HG03354 (cell line): ENCODE results near the gene PYGB.
A peak's percentile ranks its signal among the peaks of the same experiment; 100 is the strongest.

ENCODE experiments used
- ATAC-seq: cut with Tn5 transposase; IDR thresholded peaks from one replicate; pipeline ENCODE4 v1.9.1; 2021; ENCODE audit warnings: mild to moderate bottlenecking; ENCODE audit not compliant: unreplicated experiment, poor library complexity, severe bottlenecking

PYGB gene

DNA sequence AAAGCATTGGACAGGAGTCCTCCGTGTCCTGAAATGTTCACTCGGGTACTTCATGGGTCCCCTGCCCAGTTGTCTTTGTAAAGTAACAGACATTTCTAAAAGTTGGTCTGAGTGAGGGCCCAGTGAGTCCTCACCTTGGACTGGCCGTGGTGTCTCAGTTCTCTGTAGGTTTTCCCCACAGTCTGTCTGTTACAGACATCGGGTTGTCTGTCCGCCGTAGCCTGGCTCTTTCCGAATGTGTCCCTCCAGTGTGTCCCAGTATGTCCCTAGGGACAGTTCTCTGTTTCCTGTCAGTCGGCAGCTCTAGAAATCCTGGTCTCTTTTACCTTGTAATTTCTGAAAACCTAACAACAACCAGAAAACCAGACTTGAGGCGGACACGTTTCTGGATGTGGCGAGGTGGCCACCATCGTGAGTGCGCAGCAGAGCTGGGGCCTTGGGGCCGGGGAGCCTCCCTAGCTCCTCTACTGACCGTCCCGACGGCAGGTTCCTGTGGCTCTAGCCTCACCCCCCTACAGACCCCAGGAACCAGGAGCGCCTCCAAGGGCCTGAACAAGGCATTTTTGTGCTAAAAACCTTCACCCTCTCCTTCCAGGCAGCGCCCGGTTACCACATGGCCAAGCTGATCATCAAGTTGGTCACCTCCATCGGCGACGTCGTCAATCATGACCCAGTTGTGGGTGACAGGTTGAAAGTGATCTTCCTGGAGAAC, 42.2 kb downstream of the PYGB start:
- ATAC-seq, result no peak

DNA sequence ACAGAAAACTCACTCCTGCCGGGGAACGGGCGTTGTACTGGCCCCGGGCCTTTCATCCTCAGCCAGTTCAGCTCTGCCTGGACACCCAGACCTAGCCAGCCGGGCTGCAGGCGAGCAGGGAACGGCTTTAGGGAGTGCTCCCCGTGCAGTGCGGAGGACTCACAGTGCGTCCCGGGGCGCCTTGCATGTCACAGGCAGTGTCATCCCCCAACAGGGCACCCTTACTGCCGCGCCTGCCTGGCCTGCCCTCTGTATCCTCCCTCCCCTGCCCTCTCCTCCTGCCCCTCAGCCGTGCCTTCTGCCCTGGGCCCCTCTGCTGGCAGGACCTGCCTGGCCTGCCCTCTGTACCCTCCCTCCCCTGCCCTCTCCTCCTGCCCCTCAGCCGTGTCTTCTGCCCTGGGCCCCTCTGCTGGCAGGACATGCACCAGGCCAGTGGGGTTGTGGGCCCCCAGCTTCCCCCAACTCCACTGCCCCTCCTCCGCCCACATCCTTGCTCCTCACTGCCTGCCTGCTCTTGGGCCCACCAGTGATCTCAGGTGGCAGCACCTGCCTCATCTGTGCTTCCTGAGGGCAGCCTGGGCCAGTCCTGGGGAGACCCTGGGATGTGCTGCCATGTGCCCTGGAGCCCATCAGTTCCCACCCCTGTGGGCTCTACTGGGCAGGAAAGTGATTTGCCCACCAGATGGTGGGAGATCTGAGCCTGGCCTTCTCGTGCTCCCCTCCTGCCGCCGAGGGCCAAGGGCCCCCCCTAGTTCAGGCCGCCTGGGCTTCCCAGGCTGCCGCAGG, 43.0 kb downstream of the PYGB start:
- no peak for ATAC-seq

DNA sequence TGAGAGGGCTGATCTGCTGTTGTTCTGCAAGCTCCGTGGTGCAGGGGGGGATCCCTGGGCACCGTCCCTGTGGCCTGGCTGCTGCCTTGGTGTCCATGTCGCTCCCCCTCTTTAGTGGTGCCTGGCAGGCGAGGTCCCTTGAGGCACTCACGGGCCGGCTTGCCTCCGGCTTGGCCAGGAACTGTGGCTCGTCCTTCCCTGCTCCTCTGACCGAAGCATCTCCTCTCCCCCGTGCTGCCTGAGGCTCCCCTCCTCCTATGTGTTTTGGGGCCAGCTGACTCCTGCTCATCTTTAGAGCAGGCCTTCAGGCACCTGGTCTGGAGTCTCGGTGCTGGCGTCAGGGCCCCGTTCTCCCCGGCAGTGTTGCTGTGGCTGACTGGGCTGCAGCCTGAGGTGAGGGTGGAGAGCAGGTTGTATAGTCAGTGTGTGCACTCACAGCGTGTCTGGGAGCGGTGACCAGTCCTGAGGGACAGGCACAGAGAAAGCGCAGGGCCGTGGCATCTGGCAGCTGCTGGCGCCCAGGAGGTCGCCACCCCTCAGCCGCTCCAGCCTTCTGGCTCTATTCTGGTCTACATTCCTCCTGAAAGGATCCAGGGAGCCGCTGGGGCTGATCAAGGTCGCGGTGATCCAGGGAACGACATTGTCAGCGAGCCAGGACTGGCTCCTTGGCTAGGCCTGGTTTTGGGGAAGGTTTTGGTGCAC, 43.7 kb downstream of the PYGB start:
- no peak for ATAC-seq

DNA sequence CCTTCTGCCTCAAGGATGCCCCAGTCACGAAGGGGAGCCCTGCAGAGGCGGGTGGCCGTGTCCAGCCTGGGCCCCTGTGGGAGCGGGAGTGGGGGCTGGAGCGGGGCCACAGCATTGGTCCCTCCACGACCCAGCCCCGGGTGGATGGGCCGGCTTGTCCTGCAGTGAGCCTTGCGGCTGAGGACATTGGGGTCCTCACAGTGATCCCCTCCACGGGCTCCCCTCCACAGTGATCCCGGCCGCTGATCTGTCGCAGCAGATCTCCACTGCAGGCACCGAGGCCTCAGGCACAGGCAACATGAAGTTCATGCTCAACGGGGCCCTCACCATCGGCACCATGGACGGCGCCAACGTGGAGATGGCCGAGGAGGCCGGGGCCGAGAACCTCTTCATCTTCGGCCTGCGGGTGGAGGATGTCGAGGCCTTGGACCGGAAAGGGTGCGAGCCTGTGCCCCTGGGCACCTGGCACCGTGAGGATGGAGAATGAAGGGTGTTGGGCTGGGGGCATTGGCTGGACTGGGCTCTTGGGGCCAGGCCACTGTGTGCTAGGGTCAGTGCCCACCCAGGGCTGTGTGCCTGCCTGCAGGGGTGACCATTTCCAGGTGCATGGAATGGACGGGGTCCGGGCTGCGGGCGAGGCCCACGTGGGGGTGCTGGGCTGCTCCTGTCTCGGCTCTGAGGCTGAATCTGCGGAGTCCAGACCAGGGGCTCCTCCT, 44.4 kb downstream of the PYGB start:
- no peak for ATAC-seq

DNA sequence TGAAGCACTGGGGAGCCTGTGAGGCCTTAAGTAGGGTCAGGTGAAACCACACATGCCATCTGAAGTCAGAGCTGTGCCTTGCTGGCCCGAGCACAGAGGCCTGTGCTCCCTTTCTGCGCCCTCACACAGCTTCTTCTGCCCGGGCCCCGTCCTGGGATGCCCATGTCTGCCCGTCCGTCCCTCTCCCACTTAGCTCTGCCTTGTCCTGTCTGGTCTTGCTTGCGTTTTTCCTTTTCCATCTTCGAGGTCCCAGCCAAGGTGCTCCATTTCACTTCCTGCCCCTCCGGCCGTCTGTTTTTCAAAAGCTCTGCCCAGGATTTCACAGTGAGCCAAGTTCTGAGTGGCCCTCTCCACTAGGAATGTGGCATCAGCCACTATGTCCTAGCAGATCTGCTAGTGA, 45.6 kb downstream of the PYGB start:
- no peak for ATAC-seq

DNA sequence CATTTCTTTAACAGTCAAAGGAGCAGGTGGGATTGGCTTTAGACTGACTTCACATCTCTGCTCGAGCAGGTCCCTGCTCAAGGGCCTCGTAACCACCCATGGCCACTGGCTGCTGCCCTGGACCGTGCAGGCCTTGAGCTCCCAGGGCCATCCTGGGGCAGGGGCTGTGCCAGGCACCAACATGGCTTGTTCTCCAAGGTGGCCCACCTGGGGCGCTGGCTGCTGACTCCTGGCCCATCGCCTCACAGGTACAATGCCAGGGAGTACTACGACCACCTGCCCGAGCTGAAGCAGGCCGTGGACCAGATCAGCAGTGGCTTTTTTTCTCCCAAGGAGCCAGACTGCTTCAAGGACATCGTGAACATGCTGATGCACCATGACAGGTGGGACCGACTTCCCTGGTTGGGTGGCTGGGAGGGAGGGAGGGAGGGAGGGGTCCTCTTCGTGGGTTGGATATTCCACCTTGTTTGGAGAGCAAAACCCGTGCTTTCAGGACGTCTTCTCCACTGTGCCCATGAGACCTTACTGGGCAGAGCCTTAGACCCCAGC, 46.1 kb downstream of the PYGB start:
- no peak for ATAC-seq

DNA sequence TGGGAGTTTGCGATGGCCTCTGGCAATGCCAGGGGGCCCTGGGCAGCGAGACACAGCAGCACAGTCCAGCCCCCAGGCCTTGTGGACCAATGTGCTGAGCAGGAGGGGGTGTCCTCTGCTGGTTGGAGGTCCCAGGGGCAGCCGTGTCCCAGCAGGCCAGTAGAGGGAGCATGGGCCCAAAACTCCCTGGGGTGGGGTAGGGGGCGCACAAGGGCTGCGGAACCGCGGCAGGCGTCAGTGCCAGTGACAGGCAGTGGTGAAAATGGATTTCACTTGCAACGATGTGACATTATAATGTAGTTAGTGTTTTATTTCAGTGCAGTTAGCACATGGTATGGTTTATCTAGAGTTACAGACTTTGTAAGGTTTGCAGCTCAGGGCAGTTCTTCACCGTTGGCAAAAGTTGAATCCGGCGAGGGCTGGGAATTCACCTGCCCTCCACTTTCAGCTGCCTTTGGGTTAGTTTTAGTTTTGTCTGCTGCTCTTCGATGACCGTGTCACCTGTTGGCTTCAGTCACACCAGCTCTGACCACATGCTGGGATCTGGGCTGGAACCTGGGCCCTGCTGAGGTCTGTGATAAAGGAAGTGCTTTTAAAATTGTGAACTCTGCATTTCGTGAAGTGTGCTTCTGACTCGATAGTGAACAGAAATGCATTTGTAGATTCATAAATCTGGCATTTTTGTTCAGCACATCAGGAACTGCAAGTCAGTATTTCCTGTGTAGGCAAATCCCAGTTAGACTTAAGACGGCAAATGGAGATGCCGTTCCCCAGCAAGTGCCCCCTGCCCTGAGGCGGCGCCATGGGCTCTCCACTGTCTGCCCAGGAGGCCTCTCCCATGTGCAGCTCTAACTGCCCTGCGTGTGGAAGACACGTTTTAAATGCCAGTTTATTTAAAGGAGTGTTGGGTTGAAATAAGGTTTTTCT, 46.8 kb downstream of the PYGB start:
- peak; percentile 50 for ATAC-seq

DNA sequence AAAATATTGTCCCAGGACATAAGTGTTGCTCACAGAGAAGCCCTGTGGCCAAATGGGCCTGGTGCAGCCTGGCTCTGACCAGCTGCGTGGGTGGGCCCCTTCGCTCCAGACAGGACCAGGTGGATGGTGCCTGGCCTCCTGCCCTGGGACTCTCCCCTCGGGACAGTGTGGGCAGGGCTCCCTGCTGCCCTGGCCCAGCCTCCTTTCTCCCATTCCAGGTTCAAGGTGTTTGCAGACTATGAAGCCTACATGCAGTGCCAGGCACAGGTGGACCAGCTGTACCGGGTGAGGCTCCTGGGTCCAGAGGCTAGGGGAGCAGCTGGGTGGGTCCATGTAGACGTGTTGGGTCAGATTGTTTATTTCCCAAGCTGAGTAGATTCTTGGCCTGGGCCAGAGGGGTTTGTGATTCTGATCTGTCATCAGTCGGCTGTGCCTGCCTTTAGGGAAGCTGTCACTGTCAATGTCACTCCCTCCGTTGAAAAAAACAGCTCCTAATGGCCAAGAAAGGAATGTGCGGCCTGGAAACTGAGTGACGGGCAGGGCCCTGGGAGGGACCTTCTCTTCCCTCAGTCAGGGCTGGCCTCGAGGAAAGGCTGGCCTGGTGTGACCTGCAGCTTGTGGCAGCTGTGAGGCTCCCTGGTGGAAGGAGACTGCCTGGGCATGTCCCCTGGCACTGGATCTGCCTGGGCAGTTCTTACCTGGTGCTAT, 47.7 kb downstream of the PYGB start:
- ATAC-seq, result no peak

DNA sequence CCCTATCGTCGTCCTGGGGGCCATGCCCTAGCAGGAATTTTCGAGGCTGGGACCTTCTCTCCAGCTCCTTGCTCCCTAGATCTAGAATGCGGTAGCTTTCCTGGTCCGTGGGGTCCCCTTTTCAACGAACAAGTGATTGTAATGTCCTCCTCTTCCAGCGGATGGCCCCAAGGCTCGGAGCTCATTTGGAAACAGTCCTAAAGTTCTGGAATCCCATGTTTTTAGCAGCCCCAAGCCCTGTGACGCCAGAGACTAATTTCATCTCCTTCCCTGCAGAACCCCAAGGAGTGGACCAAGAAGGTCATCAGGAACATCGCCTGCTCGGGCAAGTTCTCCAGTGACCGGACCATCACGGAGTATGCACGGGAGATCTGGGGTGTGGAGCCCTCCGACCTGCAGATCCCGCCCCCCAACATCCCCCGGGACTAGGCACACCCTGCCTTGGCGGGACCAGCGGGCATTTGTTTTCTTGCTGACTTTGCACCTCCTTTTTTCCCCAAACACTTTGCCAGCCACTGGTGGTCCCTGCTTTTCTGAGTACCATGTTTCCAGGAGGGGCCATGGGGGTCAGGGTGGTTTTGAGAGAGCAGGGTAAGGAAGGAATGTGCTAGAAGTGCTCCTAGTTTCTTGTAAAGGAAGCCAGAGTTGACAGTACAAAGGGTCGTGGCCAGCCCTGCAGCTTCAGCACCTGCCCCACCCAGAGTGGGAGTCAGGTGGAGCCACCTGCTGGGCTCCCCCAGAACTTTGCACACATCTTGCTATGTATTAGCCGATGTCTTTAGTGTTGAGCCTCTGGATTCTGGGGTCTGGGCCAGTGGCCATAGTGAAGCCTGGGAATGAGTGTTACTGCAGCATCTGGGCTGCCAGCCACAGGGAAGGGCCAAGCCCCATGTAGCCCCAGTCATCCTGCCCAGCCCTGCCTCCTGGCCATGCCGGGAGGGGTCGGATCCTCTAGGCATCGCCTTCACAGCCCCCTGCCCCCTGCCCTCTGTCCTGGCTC, 48.5 kb downstream of the PYGB start:
- ATAC-seq, result peak; percentile 39

DNA sequence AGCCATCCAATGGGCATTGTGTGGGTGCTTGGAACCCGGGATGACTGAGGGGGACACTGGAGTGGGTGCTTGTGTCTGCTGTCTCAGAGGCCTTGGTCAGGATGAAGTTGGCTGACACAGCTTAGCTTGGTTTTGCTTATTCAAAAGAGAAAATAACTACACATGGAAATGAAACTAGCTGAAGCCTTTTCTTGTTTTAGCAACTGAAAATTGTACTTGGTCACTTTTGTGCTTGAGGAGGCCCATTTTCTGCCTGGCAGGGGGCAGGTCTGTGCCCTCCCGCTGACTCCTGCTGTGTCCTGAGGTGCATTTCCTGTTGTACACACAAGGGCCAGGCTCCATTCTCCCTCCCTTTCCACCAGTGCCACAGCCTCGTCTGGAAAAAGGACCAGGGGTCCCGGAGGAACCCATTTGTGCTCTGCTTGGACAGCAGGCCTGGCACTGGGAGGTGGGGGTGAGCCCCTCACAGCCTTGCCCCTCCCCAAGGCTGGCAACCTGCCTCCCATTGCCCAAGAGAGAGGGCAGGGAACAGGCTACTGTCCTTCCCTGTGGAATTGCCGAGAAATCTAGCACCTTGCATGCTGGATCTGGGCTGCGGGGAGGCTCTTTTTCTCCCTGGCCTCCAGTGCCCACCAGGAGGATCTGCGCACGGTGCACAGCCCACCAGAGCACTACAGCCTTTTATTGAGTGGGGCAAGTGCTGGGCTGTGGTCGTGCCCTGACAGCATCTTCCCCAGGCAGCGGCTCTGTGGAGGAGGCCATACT, 49.4 kb downstream of the PYGB start:
- ATAC-seq, result peak; percentile 59

DNA sequence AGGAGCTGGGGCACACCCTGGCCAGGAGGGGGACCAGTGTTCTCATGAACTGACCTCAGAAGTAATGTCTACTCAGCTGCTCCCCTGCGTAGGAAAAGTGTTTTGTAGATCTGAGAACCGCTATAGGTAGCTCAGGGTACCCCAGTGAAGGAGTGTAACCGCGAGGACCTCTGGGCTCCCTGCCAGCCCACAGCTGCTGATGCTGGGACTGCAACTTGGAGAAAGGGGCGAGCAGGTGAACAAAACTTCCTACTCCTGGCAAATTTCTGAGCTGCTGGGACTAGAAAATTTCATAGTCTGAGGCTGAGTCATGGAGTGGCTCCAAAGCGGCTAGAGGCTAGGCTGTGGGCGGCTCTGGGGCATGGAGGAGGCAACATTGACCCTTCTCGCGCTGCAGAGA, 51.9 kb downstream of the PYGB start:
- ATAC-seq, result no peak

DNA sequence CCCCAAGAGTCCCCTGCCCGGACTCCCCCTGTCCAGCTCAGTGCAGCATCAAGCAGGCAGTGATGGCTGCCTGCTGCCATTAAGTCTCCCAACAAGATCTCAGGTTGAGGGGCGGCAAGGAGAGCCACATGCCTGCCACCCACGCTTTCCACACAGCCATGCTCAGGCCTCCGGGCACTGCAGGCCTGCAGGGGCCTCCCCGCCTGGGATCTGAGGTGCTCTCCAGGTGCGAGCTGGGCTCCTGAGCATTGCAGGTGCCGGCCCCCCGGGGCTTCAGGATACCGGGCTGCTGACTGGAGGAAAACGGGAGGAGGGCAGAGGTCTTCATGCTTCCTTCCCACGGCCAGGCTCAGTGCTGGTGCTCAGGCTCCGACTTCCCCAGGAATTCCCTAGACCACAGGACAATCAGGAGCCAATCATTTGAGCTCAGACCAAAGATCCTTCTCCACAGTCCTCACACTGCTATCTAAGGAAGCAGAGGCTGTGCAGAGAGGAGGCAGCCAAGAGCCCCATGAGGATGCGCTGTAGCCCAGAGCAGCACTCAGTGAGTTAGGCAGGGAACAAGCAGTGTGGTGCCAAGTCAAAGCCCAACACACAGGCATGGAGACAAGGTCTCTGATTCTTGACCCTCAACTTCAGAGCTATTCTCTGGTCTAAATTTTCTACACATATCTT, 52.7 kb downstream of the PYGB start:
- no peak for ATAC-seq

DNA sequence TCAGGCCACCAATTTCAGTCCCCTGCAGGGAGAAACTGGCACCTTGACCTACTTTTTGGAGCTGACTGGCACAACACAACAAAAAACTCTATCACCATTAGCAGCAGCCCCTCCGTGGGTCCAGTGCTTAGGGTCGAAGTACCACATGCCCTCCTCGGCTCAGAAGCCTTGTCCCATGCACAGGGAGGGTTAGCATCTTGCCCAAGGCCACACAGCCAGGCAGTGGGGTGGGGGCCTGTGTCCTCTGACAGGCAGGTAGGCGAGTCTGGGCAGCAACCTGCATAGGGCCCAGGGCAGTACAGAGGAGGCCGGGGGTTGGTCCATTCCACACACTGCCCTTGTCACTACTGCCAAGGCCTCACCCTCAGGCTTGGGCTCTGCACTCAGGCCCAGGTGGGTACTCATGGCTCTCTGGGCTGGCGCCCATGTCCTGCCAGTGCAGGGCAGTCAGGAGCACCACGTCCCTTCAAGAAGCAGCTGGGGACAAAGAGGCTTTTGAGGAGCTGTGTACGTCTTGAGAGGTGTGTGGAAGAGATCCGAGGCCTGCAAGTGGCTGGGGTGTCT, 53.6 kb downstream of the PYGB start:
- no peak for ATAC-seq

DNA sequence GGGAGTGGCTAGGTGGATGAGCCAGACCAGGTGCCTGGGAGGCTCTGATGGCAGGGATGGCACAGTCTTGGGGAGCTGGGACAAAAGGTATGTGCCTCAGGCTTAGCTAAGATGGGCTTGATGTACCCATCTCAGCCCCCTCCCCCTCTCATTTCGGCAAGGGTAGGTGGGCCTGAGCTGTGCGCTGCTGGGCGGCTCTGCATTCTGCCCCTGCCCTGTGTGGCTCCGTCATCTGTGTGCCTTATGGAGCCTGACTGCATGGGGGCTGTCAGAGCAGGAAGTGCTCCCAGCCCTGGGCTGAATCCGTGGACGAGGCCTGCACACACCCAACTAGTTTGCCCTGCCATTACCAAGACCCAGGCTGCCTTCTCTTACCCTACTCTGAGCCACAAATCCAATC, 54.7 kb downstream of the PYGB start:
- ATAC-seq, result no peak

DNA sequence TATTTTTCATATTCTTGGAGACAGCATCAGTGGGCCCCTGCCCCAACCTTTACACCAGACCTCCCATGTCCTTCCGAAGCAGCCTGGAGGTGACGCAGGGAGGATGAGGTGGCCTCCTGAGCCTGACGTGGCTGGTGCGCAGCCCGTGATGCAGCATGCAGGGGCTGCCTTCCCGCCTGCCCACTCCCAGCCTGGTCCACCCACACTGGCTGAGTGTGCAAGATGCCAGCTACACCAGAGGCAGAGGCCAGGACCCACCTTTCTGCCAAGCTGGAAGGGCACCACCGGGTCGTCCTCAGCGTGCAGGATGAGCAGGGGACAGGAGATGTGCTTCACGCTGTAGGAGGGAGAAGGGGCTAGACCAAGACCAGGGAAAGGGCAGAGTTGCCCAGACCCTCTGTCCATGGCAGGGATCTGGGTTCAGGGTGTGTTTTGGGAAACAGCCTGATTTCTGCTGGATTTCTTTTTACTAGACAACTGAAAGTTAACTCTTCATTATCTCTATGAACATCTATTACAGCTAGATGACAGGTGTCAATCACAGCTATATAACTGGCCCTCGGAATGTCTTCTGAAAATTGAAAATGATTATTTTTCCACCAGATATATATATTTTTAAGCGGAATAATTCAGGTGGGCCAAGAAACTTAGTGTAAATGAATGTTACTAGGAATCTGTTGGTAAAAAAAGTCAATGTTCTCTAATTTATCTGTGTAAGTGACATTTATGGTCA, 55.6 kb downstream of the PYGB start:
- no peak for ATAC-seq
